Stimulated activated CD4-positive, alpha-beta T cell treated with anti-CD3 and anti-CD28 coated beads, Interleukin-15, amount 100 ng/mL, for 48 hours (primary cell): ENCODE results near the gene POLR1B.
A peak's percentile ranks its signal among the peaks of the same experiment; 100 is the strongest.
"Not testable (repeated sequence)": the region's sequence is repeated elsewhere in the genome, so short reads cannot be mapped to it uniquely, and the experiment has no call there.

Experiments
- DNase-seq, 2 donors: peaks; one replicate each; pipeline ENCODE4 v3.0.0-alpha.2; 2020; ENCODE audit warnings: low read depth in 2 of 2

The POLR1B gene

DNA sequence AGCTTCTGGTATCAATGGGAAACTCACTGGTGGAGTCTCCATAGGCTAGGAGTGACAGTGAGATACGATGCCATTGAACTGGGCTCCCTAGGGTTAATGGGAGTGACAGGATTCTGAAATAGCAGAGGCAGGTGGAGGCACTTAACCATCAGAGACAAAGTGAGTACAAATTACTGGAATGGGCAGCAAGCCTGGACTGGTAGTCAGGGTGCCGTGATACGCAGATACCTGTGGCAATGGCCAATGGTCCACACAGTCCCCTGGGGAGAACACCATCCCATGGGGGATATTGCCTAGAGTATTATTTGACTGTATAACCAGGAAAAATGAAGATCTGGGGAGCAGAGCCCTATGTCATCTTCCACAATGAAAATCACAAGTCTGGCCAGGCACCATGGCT lies 59.5 kb downstream of the POLR1B start:
- DNase-seq, result no peak

DNA sequence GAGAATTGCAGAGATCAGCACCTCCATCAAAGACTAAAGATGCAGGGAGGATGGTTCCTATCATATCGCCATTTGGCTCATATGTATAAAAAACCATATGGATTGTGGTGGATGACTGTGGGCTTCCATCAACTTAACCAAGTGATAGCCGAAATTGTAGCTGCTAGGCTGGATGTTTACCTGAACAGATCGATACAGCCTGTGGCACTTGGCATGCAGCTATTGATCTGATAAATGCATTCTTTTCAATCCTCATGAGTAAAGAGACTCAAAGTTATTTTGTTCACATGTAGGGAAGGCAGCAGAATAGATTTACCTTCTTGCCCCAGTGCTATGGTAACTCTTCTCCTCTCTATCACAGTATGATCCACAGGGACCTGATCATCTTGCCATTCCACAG lies 60.7 kb downstream of the POLR1B start:
- no peak for DNase-seq

DNA sequence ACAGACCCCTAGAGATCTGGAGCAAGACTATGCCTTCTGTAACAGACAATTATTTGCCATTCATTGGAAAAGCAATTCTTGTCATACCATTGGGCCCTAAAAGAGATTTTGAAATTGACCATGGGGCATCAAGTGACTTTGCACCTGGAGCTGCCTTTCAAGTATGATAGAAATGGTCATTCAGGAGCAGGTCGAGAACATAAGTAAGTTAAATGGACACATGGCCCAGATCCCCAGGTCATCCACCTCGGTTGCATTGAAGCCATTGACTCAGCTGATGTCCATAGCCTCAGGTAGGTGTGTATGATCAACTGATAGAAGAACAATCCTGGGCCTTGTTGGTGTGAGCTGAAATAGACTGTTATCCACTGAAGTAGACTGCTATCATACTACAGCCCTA lies 61.5 kb downstream of the POLR1B start:
- DNase-seq, result no peak

DNA sequence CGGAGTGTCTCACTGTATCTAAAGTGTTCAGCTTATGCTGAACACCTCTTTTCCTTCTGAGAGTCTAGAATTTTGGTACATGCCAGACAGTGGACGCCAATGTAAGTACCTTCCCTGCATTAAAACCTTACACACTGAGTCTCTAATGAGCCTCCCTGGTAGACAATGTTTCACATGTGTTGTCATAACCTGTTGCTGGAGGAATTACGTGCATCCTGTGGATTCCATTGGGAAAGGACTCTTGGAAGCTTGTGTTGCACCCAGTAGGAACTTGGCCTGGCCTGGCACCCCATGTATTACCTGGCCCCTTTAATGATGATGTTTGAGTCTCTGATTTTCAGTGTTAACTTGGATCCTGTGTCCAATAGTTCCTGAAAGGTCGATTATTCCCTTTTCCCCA lies 62.7 kb downstream of the POLR1B start:
- DNase-seq, result no peak

DNA sequence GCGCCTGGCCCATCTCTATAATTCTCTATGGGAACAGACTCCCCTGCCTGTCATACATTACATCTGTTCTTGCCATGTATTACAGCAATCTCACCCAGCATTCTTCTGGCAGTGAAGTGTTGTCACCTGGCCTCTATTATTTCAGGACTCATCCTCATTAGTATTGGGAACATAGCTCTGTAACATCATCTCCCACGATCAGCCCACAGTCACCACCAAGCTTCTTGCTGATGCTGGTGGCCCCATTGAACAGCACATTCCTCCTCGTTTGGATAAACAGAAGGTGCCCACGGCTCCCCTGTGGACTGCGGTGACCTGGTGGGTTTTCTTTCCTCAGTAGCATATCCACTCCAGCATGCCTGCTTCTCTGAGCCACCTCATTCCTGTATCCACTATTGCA lies 63.7 kb downstream of the POLR1B start:
- DNase-seq, result no peak

DNA sequence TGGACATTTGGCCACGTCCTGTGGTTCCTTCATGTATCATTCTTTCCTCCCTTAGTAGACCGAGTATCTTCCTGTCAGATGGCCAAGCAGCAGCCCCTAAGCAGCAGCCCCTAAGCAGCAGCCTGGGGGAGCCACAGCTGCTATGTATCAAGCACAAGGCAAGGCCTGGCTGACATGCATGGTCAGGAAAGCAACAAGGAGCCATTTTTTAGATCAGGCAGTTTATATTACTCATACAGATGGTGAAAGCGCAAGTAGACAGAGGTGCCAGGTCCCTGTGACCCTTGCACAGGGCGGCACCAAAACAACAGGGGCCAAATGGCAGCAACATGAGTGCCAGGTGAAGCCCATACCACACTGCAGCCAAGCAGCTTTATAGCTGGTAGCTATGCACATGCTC lies 64.3 kb downstream of the POLR1B start:
- DNase-seq, result no peak

DNA sequence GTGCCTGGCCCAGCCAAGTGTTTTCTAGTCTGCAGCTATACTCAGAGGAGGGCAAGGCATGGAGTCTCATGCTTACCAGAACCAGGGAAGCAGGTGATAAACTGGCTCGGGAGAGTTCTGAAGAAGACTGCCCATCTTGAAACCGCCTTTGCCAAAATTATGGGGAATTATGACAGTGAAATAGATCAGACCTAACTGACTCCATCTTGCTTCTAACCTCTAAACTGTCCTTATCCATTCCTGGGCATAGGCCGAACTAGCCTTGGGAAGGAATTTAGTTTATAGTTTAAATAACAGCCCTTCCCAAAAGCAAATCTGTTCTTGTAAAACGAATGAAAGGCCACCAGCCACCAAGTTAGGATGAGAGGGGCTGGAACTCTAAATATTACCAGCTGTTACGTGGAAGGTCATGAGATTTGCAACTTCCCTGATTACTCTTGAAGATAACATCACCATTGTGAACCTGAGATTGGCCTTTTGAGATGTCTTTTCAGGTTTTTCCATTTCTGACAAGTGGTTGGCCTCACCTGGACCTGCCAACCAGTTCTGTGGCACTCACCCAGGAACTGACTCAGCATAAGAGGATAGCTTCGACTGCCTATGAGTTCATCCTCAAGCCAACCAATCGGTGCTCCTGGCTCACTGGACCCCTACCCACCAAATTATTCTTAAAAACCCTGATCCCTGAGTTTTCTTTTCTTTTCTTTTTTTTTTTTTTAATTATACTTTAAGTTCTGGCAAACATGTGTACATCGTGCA lies 65.6 kb downstream of the POLR1B start:
- DNase-seq, result no peak

DNA sequence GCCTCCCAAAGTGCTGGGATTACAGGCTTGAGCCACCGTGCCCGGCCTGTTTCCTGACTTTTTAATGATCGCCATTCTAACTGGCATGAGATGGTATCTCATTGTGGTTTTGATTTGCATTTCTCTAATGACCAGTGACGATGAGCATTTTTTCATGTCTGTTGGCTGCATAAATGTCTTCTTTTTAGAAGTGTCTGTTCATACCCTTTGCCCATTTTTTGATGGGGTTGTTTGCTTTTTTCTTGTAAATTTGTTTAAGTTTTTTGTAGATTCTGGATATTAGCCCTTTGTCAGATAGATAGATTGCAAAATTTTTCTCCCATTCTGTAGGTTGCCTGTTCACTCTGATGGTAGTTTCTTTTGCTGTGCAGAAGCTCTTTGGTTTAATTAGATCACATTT lies 67.1 kb downstream of the POLR1B start:
- not testable (repeated sequence) for DNase-seq

DNA sequence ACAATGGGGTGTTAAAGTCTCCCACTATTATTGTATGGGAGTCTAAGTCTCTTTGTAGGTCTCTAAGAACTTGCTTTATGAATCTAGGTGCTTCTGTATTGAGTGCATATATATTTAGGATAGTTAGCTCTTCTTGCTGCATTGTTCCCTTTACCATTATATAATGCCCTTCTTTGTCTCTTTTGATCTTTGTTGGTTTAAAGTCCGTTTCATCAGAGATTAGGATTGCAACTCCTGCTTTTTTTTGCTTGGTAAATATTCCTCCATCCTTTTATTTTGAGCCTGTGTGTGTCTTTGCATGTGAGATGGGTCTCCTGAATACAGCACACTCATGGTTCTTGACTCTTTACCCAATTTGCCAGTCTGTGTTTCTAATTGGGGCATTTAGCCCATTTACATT lies 70.0 kb downstream of the POLR1B start:
- not testable (repeated sequence) for DNase-seq

DNA sequence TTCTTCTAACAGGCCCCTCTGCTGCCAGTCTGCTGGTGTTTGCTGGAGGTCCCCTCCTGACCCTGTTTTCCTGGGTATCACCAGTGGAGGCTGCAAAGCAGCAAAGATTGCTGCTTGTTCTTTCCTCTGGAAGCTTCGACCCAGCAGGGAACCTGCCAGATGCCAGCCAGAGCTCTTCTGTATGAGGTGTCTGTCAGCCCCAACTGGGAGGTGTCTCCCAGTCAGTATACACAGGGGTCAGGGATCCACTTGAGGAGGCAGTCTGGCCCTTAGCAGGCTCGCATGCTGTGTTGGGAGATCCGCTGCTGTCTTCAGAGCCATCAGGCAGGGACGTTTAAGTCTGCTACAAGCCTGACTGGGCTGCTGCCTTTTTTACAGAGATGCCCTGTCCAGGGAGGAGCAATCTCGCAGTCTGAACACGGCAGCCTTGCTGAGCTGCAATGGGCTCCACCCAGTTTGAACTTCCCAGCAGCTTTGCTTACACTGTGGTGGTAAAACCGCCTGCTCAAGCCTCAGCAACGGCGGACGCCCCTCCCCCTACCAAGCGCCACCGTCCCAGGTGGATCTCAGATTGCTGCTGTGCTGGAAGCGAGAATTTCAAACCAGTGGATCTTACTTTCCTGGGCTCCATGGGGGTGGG lies 72.1 kb downstream of the POLR1B start:
- no peak for DNase-seq

DNA sequence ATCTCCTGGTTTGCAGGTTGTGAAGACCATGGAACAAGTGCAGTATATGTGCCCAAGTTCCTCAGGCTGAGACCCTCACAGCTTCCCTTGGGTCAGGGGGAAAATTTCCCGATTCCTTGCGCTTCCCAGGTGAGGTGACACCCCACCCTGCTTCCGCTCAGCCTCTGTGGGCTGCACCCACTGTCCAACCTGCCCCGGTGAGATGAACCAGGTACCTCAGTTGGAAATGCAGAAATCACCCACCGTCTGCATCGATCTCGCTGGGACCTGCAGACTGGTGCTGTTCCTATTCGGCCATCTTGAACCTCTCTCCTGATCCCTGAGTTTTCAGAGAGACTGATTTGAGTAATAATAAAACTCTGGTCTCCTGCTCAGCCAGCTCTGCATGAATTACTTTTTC lies 72.8 kb downstream of the POLR1B start:
- DNase-seq, result no peak

DNA sequence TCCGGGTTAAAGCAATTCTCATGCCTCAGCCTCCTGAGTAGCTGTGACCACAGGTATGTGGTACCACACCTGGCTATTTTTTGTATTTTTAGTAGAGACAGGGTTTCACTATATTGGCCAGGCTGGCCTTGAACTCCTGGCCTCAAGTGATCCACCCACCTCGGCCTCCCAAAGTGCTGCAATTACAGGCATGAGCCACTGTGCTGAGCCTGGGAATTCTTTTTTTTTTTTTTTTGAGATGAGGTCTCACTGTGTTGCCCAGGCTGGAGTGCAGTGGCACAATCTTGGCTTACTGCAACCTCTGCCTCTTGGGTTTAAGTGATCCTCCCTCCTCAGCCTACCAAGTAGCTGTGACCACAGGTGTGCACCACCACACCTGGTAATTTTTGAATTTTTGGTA lies 73.5 kb downstream of the POLR1B start:
- not testable (repeated sequence) for DNase-seq

DNA sequence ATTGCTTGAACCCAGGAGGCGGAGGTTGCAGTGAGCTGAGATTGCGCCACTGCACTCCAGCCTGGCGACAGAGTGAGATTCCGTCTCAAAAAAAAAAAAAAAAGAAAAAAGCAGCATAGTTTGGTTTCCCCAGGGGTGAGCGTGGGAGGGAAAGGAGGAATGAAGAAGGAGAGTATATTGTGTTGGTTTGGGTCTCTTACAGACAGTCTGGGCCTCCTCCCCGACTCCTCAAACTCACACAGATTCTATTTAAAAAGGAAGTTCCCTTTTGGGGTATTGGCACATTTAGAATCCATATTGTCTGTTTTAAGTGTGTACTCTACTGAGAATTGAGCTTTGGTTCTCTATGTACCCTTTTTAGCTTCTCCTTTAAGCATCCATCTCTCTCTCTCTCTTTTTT lies 76.1 kb downstream of the POLR1B start:
- DNase-seq, result no peak

DNA sequence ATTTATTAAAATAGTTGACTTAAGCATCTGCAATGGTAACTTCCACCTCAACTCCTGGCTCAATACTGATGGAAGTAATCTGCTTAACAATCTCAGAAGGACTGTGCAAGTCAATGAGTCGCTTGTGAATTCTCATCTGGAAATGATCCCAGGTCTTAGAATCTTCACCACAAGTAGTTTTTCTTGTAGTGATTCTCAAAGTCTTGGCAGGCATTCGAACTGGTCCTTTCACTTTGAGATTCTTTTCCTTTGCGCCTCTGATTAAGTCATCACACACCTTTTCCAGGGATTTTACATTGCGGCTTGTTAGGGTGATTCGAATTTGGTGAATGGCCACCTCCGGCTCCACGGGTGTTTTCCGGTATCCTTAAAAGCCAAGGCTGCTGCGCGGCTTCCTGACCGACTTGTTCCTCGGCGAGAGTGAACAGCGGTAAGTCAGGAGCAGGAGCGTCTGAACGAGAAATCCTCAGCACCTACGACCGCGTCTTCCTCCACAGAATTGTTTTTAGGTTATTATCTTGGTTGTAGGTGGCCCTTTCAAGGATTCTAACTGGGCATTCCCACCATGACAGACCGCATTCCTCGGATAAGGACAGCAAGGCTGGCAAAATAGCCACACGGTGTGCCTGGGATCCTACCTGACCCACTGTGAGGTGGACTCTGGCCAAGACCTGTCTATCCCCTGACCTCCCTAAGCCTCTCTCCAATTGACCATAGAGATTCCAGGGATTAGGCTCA lies 79.7 kb downstream of the POLR1B start:
- DNase-seq, result no peak

DNA sequence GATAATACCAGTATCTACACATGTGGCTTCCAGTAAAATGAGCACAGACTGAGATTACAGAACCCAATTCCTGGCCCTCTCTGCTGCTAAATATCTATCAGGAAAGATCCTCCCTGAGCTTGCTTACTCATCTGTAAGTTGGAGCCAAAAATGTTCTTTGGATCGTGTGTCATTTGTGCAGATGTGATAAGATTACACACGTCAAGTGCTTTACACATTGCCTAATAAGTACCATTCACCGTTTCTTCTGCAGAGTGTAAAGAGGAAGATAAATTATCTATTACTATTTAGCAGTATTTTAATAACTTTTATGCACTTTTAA lies 80.2 kb downstream of the POLR1B start:
- no peak for DNase-seq

DNA sequence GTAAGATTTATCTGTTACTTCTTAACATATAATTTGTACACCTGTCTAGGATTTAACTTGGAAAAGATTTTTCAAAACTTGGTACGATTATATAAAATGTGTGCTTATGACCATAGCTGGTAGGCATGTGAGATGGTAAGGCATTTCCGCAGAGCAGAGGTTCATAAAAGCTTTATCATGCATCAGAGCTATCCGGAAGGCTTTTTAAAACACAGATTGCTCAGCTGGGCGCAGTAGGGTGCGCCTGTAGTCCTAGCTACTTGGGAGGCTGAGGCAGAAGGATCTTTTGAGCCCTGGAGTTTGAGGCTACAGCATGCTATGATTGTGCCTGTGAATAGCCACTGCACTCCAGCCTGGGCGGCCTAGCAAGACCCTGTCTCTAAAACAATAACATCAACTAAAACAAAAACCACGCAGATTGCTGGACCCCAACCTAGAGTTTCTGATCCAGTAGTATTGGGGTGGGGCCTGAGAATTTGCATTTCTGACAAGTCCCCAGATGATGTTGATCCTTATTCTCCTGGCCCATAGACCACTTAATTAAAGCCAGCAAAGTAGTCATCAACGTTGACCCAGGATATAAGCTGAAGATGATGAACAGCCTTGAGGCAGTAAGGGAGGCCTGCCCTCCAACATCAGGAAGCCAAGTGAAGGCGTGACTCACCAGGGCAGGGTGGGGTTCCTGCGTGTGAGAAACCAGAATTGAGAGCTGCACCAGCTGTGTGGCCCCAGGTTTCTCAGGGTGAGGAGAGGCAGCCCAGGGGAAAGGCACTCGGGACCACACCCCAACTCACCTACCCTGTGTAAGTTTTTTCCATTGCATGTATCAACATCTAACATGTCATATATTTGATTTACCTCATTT lies 81.9 kb downstream of the POLR1B start:
- DNase-seq, result peak; percentile 63 to 66

DNA sequence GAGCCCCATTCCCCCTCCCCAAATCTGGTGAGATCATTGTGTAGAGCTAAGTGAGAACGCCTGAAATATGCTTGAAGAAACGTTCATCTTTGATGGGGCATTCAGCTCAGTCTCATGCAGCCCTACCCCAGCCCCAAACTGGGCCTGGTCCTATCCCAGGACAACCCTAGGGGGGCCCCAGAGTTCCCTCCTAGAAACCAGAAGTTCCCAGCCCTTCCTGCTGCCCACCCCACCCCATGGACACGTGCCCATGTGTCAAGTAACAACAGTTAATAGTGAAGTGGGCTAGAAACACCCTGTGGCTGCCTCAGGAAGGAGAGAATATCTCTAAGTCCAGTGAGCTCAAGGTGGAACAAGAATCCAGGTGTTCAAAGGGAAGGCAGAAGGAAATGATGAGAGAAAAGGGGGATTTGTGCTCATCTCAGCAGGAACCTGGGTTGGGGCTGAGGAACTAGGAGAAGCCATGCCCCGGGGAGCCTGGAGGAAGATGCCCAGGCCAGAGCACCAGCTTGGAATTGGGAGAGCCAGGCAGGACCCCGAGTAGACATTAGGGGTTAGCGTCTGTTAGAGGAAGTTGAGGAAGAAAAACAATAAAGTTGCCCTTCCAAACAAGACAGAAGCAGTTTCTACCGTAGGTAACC lies 83.3 kb downstream of the POLR1B start:
- DNase-seq, result no peak

DNA sequence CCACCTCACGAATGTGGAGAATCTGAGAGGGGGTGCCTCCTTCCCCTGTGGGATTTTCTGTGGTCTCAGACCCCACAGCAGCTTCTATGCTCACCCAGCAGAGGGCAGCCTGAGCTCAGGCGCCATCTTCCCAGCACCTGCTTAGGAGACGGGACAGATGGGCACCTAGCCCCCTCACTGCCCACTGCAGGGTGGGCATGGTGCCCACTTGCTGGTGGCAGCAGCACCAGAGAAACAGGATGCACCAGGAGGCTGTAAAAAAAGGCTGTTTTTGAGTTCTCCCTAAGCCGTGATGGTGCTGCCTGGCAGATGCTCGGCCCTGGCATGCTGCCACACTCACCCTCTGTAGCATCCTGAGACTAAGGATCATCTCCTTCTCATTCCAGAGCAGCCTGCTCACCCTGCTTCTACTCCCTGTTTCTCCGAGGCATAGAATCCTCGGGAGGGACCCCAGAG lies 84.4 kb downstream of the POLR1B start:
- DNase-seq, result peak in 1 of 2 donors; percentile 49
